C4-2B (cell line): ENCODE measurements around the gene PTCD2.

Experiments used
- CTCF ChIP-seq: fragments of 450-650 bp; conservative IDR thresholded peaks from 2 replicates; pipeline ENCODE4 v1.5.1; 2017; ENCODE audit warnings: mild to moderate bottlenecking
- ZFX ChIP-seq: fragments of 450-650 bp; IDR thresholded peaks from 2 replicates; pipeline ENCODE4 v1.6.1; 2017

GRCh38 chr5:72305194-72306142 lies 14.7 kb upstream of the PTCD2 start:
- no peak for TF ChIP-seq CTCF
- TF ChIP-seq ZFX = no peak
